Stimulated activated naive CD4-positive, alpha-beta T cell treated with Interleukin-2 at 50 U/mL for 16 hours (primary cell): ENCODE measurements around the gene RNF121.

Source experiments
- DNase-seq: peaks from one replicate; lab custom pipeline; 2025; lab: John Stamatoyannopoulos, UW

RNF121 gene

GRCh38 chr11:71934213-71934612 lies 5.4 kb downstream of the RNF121 start:
- DNase-seq, result no peak

DNA sequence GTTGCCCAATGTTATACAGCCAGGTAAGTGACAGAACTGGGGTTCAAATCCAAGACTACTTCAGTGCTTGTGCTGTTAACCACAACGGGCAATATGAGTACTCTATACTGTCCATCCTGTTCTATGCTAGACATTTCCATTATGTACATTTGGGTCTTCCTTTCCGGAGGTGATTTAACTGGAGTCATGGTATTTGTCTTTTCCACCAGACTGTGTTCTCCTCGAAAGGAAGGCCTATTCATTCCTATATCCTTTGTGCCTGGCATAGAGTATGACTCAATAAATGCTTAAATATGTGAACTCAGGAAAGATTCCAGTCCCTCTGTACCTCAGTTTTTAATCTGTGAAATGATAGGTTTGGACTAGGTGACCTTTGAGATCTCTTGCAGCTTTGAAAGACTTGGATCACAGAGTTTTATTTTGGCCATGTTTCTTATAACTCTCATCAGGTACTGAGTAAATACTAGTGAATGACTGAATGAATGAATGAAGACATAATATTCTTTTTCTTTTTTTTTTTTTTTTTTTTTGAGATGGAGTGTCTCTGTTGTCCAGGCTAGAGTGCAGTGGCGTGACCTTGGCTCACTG lies 6.6 kb downstream of the RNF121 start:
- DNase-seq, result no peak

DNA sequence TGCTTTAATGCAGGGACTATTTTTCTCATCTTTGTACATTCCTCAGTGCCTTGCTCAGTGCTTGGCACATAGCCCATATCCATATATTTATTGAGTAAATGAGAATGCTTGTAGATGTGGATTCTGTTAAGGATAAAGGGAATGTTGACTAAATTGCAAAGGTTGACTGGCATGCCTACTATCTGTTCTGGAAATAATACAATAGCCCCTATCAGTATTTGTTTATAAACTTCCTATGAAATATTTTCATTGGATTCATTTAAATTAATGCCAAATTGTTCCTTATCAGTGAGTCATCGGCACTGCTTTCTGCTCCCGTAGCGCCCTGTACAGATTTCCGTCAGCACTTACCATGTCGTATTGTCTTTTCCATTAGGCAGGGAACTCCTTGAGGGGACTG lies 8.0 kb downstream of the RNF121 start:
- no peak for DNase-seq

- no peak for DNase-seq
These were observed 9.0 kb downstream of the RNF121 start for GRCh38 chr11:71937826-71938225.

DNA sequence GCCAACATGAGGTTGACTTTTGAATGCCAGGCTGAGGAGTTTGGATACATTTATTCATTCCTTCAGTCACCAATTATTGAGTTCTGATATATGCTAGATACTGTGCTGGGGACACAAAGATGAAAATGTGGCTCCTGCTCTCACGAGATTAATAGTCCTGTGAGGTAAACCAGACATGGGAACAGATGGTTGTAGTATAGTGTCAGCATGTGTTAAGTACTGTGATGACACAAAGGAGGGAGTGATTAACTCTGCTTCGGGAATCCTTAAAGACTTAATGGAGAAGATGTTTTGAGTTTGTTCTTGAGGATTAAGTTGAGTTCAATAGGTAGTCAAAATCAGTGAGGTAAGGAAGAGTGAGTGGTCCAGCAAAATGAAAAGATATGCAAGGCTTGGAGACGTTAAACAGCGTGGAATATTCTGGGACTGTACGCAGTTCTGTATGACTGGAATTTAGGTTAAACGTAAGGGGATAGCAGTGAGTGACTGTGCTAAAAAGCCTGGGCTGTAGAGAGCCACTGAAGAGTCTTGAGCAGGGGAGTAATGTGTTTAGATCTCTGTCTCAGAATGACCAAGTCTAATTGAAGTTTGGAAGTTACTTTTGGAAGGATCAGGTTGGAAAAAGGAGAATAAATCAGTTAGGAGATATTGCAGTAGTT lies 11.8 kb downstream of the RNF121 start:
- DNase-seq, result no peak

GRCh38 chr11:71946144-71946571 lies 17.3 kb downstream of the RNF121 start:
- no peak for DNase-seq

GRCh38 chr11:71947498-71947897 lies 18.7 kb downstream of the RNF121 start:
- DNase-seq, result no peak

DNA sequence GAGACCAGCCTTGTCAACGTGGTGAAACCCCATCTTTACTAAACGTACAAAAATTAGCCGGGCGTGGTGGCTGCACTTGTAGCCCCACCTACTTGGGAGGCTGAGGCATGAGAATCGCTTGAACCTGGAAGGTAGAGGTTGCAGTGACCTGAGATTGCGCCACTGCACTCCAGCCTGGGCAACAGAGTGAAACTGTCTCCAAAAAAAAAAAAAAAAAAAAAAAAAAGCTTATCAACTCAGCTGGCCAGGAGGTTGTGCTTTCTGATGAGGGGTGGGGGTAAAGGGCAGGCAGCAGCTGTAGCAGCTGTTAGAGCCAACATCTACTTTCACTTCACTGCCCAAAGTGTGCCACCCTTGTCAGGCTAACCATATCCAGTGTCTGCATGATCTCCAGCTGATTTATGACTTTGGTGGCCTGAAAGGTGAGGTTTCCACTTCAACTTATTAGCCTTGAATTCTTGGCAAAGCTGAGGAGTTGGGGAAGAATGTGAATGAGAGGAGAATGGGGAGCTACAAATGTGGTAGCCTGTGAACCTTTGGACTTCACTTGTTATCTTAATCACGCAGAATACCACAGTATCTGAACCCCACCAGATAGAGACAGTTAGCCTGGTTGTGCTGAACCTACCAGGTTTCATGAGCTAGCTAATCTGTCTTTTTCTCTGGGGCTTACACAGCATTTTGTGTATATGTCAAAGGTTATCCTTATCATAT lies 19.6 kb downstream of the RNF121 start:
- no peak for DNase-seq

- no peak for DNase-seq
These were observed 20.2 kb downstream of the RNF121 start for GRCh38 chr11:71949034-71949433.

DNA sequence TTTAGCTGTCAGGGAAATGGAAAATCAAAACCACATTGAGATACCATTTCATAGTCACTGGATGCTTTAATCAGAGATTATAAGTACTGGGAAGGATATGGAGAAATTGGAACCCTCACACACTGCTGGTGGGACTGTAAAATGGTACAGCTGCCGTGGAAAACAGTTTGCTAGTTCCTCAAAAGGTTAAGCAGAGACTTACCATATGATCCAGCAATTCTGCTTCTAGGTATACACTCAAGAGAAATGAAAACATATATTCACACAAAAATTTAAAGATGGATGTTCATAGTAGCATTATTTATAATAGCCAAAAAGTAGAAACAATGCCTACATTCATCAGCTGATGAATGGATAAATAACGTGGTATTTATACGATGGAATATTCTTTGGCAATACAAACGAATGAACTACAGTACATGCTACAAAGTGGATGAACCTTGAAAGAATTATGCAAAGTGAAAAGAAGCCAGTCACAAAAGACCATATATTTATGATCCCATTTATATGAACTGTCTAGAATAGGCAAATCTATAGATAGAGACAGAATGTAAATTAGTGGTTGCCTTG lies 23.0 kb downstream of the RNF121 start:
- no peak for DNase-seq

- no peak for DNase-seq
These were observed 27.1 kb downstream of the RNF121 start for GRCh38 chr11:71955898-71956456.

- DNase-seq, result no peak
These were observed 33.7 kb downstream of the RNF121 start for GRCh38 chr11:71962428-71963038.

DNA sequence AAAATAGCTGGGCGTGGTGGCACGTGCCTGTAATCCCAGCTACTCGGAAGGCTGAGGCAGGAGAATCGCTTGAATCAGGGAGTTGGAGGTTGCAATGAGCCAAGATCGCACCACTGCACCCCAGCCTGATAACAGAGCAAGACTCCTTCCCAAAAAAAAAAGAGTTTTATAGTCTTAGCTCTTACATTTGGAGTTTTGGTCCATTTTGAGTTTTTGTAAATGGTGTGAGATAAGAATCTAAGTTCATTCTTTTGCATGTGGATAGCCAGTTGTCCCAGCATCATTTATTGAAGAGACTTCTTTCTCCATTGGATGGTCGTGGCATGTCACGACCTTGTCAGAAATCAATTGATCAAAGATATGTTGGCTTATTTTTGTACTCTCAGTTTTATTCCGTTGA lies 34.6 kb downstream of the RNF121 start:
- no peak for DNase-seq

DNA sequence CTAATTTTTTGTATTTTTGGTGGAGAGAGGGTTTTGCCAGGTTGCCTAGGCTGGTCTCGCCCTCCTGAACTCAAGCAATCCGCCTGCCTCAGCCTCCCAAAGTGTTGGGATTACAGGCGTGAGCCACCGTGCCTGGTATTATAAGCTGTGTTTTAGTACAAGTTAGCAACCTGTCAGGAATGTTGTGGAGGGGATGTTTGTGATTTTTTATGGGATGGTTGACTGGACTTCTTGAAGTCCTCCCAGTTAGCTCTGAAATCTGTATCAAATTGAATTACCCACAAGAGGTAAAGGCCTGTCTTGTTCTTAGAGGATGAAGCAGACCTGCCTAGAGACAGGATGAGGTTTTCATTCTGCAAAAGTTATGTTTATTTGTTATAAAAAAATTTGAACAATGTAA lies 35.8 kb downstream of the RNF121 start:
- no peak for DNase-seq

DNA sequence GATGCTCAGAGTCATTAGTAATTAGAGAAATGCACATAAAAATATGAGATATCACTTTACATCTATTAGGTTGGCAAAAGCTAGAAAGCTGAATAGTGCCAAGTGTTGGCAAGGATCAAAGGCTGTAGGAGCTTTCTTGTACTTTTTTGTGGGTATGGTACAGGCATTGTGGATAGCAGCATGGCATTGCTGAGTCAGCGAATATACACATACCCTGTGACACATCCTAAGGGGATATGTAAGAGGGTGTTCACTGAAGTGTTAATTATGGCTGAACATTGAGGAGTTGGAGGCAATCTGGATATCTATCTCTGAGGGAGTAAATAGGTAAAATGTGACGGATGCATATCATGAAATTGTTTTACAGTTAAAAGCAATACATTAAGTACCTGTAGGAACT lies 42.8 kb downstream of the RNF121 start:
- DNase-seq, result no peak

DNA sequence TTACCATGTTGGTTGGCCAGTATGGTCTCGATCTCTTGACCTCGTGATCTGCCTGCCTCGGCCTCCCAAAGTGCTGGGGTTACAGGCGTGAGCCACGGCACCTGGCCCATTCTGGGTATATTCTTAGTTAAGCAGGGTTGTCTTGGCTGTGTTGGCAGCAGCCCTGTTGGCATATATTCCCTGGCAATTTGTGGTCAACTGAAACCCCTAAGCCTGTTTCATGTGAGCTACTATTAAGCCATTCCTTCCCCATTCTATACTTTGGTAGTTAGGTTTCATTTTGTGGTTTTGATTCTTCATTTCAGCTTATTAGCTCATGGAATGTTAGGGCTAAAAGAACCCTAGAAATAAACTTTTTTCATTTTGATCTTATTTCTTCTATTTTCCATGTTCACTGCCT lies 47.7 kb downstream of the RNF121 start:
- no peak for DNase-seq

- no peak for DNase-seq
These were observed 48.2 kb downstream of the RNF121 start for GRCh38 chr11:71977090-71977489.

- DNase-seq, result peak; percentile 31
These were observed 49.0 kb downstream of the RNF121 start for GRCh38 chr11:71977743-71978418.

- DNase-seq, result no peak
These were observed 50.2 kb downstream of the RNF121 start for GRCh38 chr11:71979094-71979493.

DNA sequence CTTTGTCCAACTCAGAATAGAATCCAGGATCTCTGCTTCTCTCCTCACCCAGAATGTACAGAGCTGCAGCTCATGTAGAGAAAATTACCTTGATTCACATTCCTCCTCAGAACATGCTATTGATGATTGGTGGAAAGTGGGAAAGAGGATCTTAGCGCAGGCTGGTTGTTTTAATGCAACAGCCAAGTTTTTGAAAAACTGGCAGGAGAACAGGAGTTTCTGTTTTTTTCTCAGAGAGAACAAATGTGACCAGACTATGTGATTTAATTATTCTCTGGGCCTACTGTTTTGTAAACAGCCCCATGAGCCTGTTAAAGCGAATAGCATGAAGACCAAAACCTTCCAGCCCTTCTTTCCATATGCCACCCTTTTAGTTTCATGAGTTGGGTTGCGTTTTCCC lies 50.8 kb downstream of the RNF121 start:
- no peak for DNase-seq

DNA sequence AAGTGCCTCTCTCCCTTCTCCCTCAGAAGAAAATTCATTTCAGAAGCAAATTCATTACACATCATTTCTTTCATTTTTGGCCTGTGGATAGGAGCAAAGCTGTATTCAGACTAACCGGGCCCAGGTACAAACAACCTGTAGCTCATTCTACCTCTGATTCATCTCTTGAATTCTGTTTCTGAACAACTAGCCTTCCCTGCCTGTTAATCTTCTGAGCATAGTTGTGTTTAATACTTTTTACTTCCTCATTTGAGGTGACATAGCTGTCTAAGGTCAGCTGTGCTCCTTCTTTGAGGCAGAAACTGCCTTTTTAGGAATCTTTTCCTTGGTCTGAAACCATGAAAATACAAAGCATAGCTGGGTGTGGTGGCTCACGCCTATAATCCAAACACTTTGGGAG lies 57.3 kb downstream of the RNF121 start:
- no peak for DNase-seq

DNA sequence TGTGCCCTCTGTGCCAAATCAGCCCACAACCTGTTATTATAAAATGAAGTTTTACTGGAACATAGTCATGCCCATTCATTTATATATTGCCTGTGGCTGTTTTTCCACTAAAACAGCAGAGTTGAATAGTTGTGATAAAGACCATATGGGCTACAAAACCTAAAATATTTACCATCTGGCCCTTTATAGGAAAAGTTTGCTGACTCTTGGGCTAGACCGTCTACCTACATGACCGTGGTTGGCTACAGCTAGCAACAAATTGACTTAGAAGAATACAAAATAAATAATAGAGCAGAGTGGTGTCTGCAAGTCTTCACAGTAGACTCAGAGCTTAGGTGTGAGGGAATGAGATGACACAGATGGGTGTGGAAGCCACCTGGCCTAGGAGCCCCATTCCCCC lies 58.7 kb downstream of the RNF121 start:
- DNase-seq, result no peak
